Measurements from ENCODE around the gene CIZ1. TPM values are rescaled to one million over a fixed set of nuclear protein-coding genes. Genes with fewer than 3 reads are reported as not detected.

The CIZ1 gene
- total RNA-seq, 1 experiment from 2014 or later = 104 TPM

- H3K23ac ChIP-seq (ENCODE audit: insufficient read length, low read depth, low read length) = no peak overlapping the region
- H3K4ac ChIP-seq (ENCODE audit: low read depth, low read length) = no peak overlapping the region
- no peak overlapping the region for H4K5ac ChIP-seq (ENCODE audit: insufficient read length, low read depth, low read length)
- H3K56ac ChIP-seq (ENCODE audit: insufficient read length, low read depth, low read length) = no peak overlapping the region
- H4K91ac ChIP-seq (ENCODE audit: insufficient read length, low read depth, low read length) = no peak overlapping the region
- H3K14ac ChIP-seq (ENCODE audit: insufficient read depth, low read length) = no peak overlapping the region
- H3K4me2 ChIP-seq (ENCODE audit: insufficient read depth, insufficient read length, low read length) = no peak overlapping the region
- Mint-ChIP-seq H3K27me3 (ENCODE audit: low read depth) (no peaks in the 10 kb centered on the region), H3K9me3 (no peaks in the 10 kb centered on the region), H3K4me3 (no peak overlapping the region), H3K4me1 (peaks cover 0 to 5% of the 10 kb centered on the region in 2 experiments; a peak in 2 of 4 replicates), H3K27ac (no peak overlapping the region), H3K36me3 (ENCODE audit: insufficient read depth in 1 of 3, low read depth in 3 of 3) (peaks cover 3 to 9% (median 7%) of the 10 kb centered on the region in 3 experiments; a peak in 4 of 7 replicates)
- no peaks in the 10 kb centered on the region for H4K20me1 ChIP-seq (ENCODE audit: control insufficient read depth, insufficient read depth, insufficient read length)
- no peak overlapping the region for H4K8ac ChIP-seq (replicated peaks; ENCODE audit: insufficient read length, low read depth, low read length)
- H2BK15ac ChIP-seq (ENCODE audit: low read depth, low read length) = no peak overlapping the region
- H3K4me1 ChIP-seq (ENCODE audit: insufficient read depth, low read length) = no peaks in the 10 kb centered on the region
- no peaks in the 10 kb centered on the region for H3K27me3 ChIP-seq (ENCODE audit: insufficient read depth, low read length)
- no peak overlapping the region for H2BK120ac ChIP-seq (ENCODE audit: low read depth, low read length, poor library complexity, severe bottlenecking)
- no peaks in the 10 kb centered on the region for H3K79me1 ChIP-seq (ENCODE audit: insufficient read depth, low read depth, low read length, poor library complexity, severe bottlenecking)
- no peak overlapping the region for H2BK12ac ChIP-seq (ENCODE audit: insufficient read length, low read depth, low read length)
- DNase-seq = no peak
- H3K23me2 ChIP-seq (ENCODE audit: insufficient read length, low read depth, low read length, poor library complexity, severe bottlenecking) = no peaks in the 10 kb centered on the region
- H2BK5ac ChIP-seq (ENCODE audit: insufficient read length, low read length) = no peak overlapping the region
- no peak overlapping the region for H3K9ac ChIP-seq (ENCODE audit: extremely low read depth, insufficient read length, low read length)
- no peaks in the 10 kb centered on the region for H3K79me2 ChIP-seq (ENCODE audit: insufficient read depth, low read length)
- no peak for TF ChIP-seq CTCF (conservative IDR thresholded peaks at IDR 0.05)
- no peaks in the 10 kb centered on the region for H3K9me3 ChIP-seq (ENCODE audit: control insufficient read depth, low read depth, low read length)
- no CpG with 5 or more reads among the region's 2 CpGs for WGBS (ENCODE audit: extremely low coverage, insufficient read length, low lambda C conversion rate)
- no peak overlapping the region for H2AFZ ChIP-seq (ENCODE audit: low read length)
- no peak overlapping the region for H3K18ac ChIP-seq (ENCODE audit: insufficient read length, low read depth, low read length)
- no peak overlapping the region for H3K27ac ChIP-seq (ENCODE audit: insufficient read length, low read depth, low read length)
- H2AK5ac ChIP-seq (ENCODE audit: insufficient read length, low read length) = no peak overlapping the region
- H3T11ph ChIP-seq (ENCODE audit: low read length) = no peak overlapping the region
- H2BK20ac ChIP-seq (ENCODE audit: low read depth, low read length, poor library complexity, severe bottlenecking) = no peak overlapping the region
Observed at GRCh38 chr9:128211981-128212281, 20.6 kb upstream of the CIZ1 start.

Data from H9 (cell line).